AML-193 (cell line): Measurements from ENCODE around the gene AURKB.
"Not testable (repeated sequence)": the region's sequence is repeated elsewhere in the genome, so short reads cannot be mapped to it uniquely, and the experiment has no call there.

Experiments
- DNase-seq, 2 experiments: peaks; one replicate each; lab custom pipeline; 2025; lab: John Stamatoyannopoulos, UW

The AURKB gene

GRCh38 chr17:8224891-8225812 is 14.8 kb upstream of the AURKB start:
- DNase-seq: no peak

- DNase-seq: peak; percentile 29 to 38
Observed at GRCh38 chr17:8223356-8224126, 13.2 kb upstream of the AURKB start.

- DNase-seq: peak; percentile 52 to 61
Observed at GRCh38 chr17:8222630-8223355, 12.4 kb upstream of the AURKB start.

- peak in 1 of 2 experiments; percentile 38 for DNase-seq
Observed at GRCh38 chr17:8222380-8222629, 11.9 kb upstream of the AURKB start.

- peak; percentile 41 to 43 for DNase-seq
Observed at GRCh38 chr17:8221663-8222379, 11.4 kb upstream of the AURKB start.

- peak; percentile 27 to 43 for DNase-seq
Observed at GRCh38 chr17:8220783-8221662, 10.6 kb upstream of the AURKB start.

GRCh38 chr17:8214000-8214399 is 3.6 kb upstream of the AURKB start:
- not testable (repeated sequence) for DNase-seq

- DNase-seq: peak in 1 of 2 experiments; percentile 9
Observed at GRCh38 chr17:8212312-8213180, 2.2 kb upstream of the AURKB start.

GRCh38 chr17:8210761-8211458 is 535 bp upstream of the AURKB start:
- DNase-seq: no peak

GRCh38 chr17:8206536-8206935 is 3.8 kb downstream of the AURKB start:
- no peak for DNase-seq

- DNase-seq: no peak
Observed at GRCh38 chr17:8204761-8205555, 5.4 kb downstream of the AURKB start.

GRCh38 chr17:8192070-8192815 is 18.1 kb downstream of the AURKB start:
- DNase-seq: no peak

GRCh38 chr17:8190506-8190905 is 19.9 kb downstream of the AURKB start:
- no peak for DNase-seq

GRCh38 chr17:8189711-8190477 is 20.5 kb downstream of the AURKB start, which contains the start of gene BORCS6:
Gene BORCS6 (minus strand): TSS chr17:8190180. CDS start chr17:8190140, 40 bp downstream.
- DNase-seq: peak; percentile 83 to 86

- no peak for DNase-seq
Observed at GRCh38 chr17:8189041-8189710, 21.2 kb downstream of the AURKB start.

- DNase-seq: no peak
Observed at GRCh38 chr17:8188263-8188839, 22.0 kb downstream of the AURKB start.
